GM21619 (cell line): ENCODE measurements around the gene CAPSL.
"Not testable (repeated sequence)": the region's sequence is repeated elsewhere in the genome, so short reads cannot be mapped to it uniquely, and the experiment has no call there.

ENCODE experiments used
- ATAC-seq: cut with Tn5 transposase; IDR thresholded peaks from one replicate; pipeline ENCODE4 v1.9.1; 2021; ENCODE audit not compliant: unreplicated experiment

CAPSL gene

GRCh38 chr5:35877655-35878054 lies 60.8 kb downstream of the CAPSL start:
- ATAC-seq: no peak

- no peak for ATAC-seq
Measured at GRCh38 chr5:35876922-35877321, 61.5 kb downstream of the CAPSL start.

- no peak for ATAC-seq
Measured at GRCh38 chr5:35876454-35876853, 62.0 kb downstream of the CAPSL start.

- ATAC-seq: no peak
Measured at GRCh38 chr5:35870605-35871004, 67.8 kb downstream of the CAPSL start.

- ATAC-seq: no peak
Measured at GRCh38 chr5:35869685-35870277, 68.6 kb downstream of the CAPSL start.

DNA sequence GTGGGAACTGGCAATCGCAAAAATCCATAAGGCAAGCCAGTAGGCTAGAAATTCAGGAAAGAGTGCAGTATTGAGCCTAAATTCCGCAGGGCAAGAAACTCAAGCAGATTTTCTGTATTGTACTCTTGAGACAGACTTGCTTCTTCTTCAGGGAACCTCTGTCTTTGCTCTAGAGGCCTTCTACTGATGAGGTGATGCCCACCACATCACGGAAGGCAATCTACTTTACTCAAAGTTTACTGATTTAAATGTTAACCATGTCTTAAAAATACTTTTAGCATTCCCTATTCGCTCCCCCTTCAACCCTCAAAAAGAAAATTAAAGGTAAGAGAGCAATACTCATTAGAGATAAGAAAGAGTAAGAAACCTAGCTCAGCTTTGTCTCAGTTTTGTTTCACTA lies 70.4 kb downstream of the CAPSL start:
- ATAC-seq: no peak

- ATAC-seq: no peak
Measured at GRCh38 chr5:35863159-35863558, 75.3 kb downstream of the CAPSL start.

DNA sequence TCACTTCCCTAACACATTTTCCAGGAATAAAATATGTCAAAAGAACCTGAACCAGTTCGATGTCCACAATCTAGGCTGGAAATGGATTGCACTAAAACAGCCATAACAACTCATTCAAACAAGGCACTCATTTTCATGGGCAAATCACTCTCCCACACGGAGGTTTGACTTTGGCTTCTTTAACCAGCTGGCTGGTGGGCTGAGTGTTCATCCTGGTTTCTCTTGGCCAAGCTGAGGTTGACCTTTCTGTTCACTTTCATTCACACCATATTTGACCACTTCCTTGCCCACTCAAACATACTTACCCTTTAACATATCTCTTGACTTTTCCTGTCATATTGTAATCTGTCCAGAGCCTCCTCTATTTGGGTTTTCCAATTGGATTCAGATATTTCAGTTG lies 76.3 kb downstream of the CAPSL start:
- ATAC-seq: no peak

DNA sequence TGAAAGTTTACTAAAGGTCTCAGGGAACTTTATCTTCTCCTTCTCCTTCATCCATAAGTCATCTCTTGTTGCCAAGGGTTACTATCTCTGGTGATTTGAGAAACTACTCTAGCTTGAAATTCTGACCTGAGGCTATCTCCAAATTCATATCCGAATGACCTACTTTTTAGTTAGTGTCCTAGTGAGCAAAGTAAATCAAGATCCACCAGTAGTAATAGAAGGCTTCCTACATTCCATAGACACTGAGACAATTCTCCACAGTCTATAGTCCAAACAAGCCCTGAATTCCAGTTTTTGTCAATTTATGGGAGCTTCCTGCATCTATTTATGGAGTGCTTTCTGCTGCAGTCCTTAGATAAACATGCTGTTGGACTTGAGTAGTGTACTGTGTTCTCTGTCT lies 76.7 kb downstream of the CAPSL start:
- ATAC-seq: no peak

- ATAC-seq: no peak
Measured at GRCh38 chr5:35860686-35861085, 77.7 kb downstream of the CAPSL start.

GRCh38 chr5:35859101-35859661 lies 79.2 kb downstream of the CAPSL start:
- no peak for ATAC-seq

DNA sequence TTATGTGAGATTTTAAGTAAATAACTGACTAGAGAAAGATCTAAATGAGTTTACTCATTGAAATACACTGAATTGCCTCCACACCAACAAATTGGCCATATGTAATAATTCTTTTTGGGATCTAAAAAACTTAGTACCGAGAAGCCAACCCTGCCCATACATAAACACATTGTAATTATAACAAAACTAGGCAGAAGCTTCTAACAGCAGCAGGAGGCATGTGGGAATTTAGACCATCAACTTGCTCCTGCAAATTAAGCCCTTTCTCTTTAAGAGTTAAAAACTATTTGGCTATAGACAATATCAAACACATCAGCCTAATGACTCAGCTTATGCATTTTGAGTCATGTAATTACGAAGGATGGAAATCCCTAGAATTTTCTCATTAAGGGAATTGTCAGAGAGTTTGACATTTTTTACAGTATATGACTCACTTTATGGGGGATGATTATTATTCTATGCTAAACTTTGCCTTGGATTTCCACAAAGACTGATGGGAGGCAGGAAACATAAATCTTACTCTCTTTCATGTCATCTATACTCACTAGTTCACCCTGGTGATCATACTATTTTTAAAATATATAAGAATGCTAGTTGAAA lies 80.7 kb downstream of the CAPSL start:
- ATAC-seq: no peak

- no peak for ATAC-seq
Measured at GRCh38 chr5:35856765-35857351, 81.6 kb downstream of the CAPSL start, which contains the start of gene IL7R. Gene IL7R (plus strand): TSS chr5:35856891. CDS start chr5:35856978, 87 bp downstream.

- not testable (repeated sequence) for ATAC-seq
Measured at GRCh38 chr5:35856186-35856764, 82.1 kb downstream of the CAPSL start.

- no peak for ATAC-seq
Measured at GRCh38 chr5:35855187-35855586, 83.2 kb downstream of the CAPSL start.
